Measurements from ENCODE around the gene ATP10A.

The ATP10A gene

GRCh38 chr15:25670025-25670554 lies 193.0 kb downstream of the ATP10A start:
- H3K4me3 ChIP-seq (ENCODE audit: low read depth, low read length): no peak overlapping the region
- no peak for DNase-seq (ENCODE audit: low read depth)
- TF ChIP-seq, protein P1, sequence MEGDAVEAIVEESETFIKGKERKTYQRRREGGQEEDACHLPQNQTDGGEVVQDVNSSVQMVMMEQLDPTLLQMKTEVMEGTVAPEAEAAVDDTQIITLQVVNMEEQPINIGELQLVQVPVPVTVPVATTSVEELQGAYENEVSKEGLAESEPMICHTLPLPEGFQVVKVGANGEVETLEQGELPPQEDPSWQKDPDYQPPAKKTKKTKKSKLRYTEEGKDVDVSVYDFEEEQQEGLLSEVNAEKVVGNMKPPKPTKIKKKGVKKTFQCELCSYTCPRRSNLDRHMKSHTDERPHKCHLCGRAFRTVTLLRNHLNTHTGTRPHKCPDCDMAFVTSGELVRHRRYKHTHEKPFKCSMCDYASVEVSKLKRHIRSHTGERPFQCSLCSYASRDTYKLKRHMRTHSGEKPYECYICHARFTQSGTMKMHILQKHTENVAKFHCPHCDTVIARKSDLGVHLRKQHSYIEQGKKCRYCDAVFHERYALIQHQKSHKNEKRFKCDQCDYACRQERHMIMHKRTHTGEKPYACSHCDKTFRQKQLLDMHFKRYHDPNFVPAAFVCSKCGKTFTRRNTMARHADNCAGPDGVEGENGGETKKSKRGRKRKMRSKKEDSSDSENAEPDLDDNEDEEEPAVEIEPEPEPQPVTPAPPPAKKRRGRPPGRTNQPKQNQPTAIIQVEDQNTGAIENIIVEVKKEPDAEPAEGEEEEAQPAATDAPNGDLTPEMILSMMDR (IDR thresholded peaks at IDR 0.05; ENCODE audit: insufficient read depth, low read depth, low read length, missing control alignments): no peak

GRCh38 chr15:25668901-25669300 lies 194.2 kb downstream of the ATP10A start:
- TF ChIP-seq, protein P1 (IDR thresholded peaks at IDR 0.05; ENCODE audit: insufficient read depth, low read depth, low read length, missing control alignments): no peak
- no peak for DNase-seq (ENCODE audit: low read depth)
- H3K4me3 ChIP-seq (ENCODE audit: low read depth, low read length): no peak overlapping the region

GRCh38 chr15:25668236-25668795 lies 194.8 kb downstream of the ATP10A start:
- DNase-seq (ENCODE audit: low read depth): no peak
- TF ChIP-seq, protein P1 (IDR thresholded peaks at IDR 0.05; ENCODE audit: insufficient read depth, low read depth, low read length, missing control alignments): no peak
- H3K4me3 ChIP-seq (ENCODE audit: low read depth, low read length): no peak overlapping the region

- DNase-seq (ENCODE audit: low read depth): no peak
- H3K4me3 ChIP-seq (ENCODE audit: low read depth, low read length): no peak overlapping the region
- TF ChIP-seq, protein P1 (IDR thresholded peaks at IDR 0.05; ENCODE audit: insufficient read depth, low read depth, low read length, missing control alignments): no peak
Observed at GRCh38 chr15:25667829-25668228, 195.3 kb downstream of the ATP10A start.

GRCh38 chr15:25665913-25666312 lies 197.2 kb downstream of the ATP10A start:
- TF ChIP-seq, protein P1 (IDR thresholded peaks at IDR 0.05; ENCODE audit: insufficient read depth, low read depth, low read length, missing control alignments): no peak
- no peak for DNase-seq (ENCODE audit: low read depth)

GRCh38 chr15:25664761-25665160 lies 198.4 kb downstream of the ATP10A start:
- no peak for DNase-seq (ENCODE audit: low read depth)
- H3K4me3 ChIP-seq (ENCODE audit: low read depth, low read length): no peak overlapping the region
- TF ChIP-seq, protein P1 (IDR thresholded peaks at IDR 0.05; ENCODE audit: insufficient read depth, low read depth, low read length, missing control alignments): no peak

More at GRCh38 chr15:25665913-25666312, 197.2 kb downstream of the ATP10A start:
- H3K4me3 ChIP-seq (ENCODE audit: low read depth, low read length): no peak overlapping the region

DNA sequence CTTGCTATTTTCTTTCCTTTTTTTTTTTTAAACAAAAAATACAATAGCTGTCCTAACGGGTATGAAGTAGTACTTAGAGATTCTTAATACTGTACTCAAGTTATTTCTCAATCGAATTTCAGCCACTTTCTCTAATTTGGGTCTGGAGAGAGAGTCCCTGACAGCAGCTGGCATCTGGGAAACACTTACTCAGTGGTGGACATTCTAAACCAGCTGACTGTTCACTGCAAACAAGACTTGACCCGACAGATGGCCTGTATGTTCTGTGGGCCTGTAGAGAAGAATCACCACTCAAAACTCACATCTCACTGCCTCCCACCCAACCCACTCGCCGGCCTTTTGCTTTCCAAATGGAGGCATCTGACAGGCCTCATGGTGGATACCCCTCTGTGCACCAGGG lies 199.6 kb downstream of the ATP10A start:
- TF ChIP-seq, protein P1 (IDR thresholded peaks at IDR 0.05; ENCODE audit: insufficient read depth, low read depth, low read length, missing control alignments): no peak
- no peak overlapping the region for H3K4me3 ChIP-seq (ENCODE audit: low read depth, low read length)

More for the DNA sequence above, 199.6 kb downstream of the ATP10A start:
- no peak for DNase-seq (ENCODE audit: low read depth)
